NCI-H2171 treated with DMSO at 0.1 percent for 48 hours (cell line): ENCODE data around the gene SV2C.
"Not testable (repeated sequence)": the region's sequence is repeated elsewhere in the genome, so short reads cannot be mapped to it uniquely, and the experiment has no call there.

Experiments used
- DNase-seq: peaks from one replicate; lab custom pipeline; 2025; lab: John Stamatoyannopoulos, UW

Gene SV2C

GRCh38 chr5:76301932-76302331 is 218.7 kb downstream of the SV2C start:
- DNase-seq = not testable (repeated sequence)

DNA sequence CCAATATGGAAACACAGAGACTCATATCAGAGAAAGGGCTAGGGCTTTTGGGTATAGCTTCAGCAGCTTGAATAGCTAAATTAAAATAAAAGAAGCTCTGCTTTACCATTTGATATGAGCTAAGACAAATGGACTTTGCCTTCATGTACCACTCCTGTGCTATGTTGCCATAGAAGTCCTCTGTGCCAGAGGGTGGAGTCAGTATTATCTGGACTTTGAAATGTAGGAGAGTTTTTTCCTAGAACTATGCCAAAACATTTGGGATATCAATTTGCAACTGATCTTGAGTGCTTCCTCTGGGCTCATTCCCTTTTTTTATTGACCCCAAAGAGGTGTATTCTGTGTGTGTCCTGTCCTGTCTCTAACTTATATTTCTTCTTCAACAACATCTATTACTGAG is 219.5 kb downstream of the SV2C start:
- DNase-seq = not testable (repeated sequence)

DNA sequence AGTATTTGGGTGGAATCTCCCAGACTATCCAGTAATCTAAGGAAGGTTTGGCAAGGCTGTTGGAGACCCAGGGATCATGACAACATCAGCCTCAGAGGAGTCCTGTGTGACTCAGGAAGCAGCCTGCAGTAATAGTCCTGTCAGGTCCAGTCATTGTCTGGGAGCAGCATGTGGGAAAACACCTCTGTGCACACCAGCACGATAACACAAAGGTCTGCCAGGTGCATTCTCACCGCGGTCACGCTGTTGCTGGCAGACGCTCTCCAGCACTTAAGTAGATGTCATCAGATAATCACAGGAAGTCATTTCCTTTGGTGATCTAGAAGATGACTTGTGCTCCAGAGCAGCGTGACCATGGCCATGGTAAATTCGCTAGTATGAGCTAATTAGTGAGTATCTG is 220.7 kb downstream of the SV2C start:
- DNase-seq = no peak

DNA sequence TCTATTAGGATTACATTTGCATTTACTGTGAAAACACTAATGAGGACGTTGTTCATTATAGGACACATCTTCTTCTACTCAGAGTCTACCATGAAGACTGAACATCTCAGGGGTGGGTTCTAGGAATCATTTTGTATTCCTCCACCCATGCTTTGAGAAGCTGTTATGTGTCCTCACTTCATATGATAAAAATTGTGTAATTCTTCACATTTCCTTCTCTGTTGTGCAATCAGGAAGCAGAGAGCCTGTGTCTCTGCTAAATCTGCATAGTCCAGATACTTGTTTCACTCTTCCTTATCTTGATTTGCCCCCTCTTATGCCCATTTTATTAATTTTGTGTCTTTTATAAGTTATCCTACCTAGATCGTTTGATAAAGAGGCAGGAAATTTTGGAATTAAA is 222.1 kb downstream of the SV2C start:
- DNase-seq = no peak

GRCh38 chr5:76305775-76306174 is 222.6 kb downstream of the SV2C start:
- DNase-seq = no peak

DNA sequence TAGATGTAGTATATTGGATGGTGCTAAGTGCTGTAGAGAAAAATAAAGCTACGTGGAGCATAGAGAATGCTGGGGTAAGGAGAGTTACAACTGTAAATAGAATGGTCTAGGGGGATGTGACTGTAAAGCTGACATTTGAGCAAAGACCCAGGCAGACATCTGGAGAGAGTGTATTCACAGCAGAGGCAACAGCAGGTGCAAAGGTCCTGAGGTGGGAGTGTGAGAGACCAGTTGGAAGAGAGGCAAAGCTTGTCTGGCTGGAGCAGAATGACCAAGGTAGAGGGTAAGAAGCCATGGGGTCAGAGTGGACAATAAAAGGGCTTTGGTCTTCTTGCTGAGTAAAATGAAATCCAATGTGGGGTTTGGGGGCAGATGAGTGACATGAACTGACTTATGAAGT is 227.0 kb downstream of the SV2C start:
- DNase-seq = no peak

DNA sequence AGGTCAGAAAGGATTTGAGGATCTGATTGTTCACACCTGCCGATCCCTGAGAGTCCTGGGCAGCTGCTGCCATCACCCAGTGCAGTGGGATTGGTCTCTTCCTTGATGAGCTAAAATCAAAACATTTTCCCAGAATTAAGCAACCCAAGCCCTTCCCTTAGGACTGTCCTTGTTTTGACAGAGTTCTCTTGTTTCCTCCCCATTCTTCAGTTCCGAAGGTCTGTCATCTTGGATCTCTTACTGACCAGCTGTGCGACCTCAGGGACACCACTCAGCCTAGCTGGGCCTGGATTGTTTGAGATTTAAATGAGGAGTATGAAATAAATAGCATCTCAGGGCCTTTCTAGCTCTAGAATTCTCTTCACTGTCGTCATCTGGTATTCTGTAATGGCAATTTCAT is 229.6 kb downstream of the SV2C start:
- DNase-seq = no peak

DNA sequence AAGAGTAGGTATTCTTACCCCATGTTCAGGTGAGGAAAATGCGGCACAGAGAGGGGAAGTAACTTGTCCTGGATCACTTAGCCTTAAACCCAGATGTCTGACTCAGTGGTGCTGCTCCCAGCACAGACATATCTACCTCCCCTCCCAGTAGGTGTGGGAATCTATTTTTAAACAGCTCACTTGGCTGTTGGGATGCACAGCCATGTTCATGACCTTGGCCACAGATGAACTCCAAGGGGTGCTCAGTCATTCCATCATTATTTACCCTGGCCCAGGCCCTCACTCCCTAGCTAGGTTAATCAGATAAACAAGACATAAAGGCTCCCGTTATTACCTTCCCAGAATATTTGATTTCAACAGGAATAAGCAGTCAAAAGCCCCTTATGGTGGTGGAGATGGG is 231.5 kb downstream of the SV2C start:
- no peak for DNase-seq

- DNase-seq = no peak
Measured at GRCh38 chr5:76319673-76320072, 236.5 kb downstream of the SV2C start.

- not testable (repeated sequence) for DNase-seq
Measured at GRCh38 chr5:76323494-76323893, 240.3 kb downstream of the SV2C start.

GRCh38 chr5:76325326-76325725 is 242.1 kb downstream of the SV2C start:
- DNase-seq = no peak

DNA sequence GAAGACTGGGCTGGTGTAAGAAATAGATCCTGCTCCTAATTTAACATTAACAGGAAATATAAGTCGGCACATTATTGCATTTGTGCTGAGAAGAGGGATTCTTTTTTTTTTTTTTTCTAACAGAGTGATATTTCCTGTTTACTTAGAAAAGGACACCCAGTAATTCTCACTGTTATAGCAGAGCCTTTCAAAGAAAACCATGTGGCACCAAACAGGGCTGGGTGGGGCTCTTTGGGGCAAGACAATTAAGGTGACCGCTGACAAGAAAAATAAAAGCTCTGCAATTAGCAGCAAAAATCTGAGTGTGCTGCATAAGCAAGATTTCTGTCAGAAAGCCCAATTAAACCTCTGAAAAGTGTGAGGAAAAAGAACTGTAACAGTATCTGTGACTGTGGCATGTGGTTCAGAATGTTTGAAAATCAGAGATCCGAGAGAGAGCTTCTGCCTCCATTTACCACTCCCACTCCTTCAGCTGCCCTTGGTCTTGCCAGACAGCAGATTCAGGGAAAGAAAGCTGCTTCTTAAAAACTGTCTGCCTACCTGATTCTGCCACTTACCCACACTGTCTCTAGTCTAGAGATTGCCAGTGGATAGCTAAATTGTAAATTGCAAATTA is 242.8 kb downstream of the SV2C start:
- no peak for DNase-seq

GRCh38 chr5:76326577-76327302 is 243.6 kb downstream of the SV2C start:
- no peak for DNase-seq

- DNase-seq = no peak
Measured at GRCh38 chr5:76329346-76329745, 246.2 kb downstream of the SV2C start.

GRCh38 chr5:76331126-76331525 is 247.9 kb downstream of the SV2C start:
- no peak for DNase-seq

GRCh38 chr5:76332102-76332501 is 248.9 kb downstream of the SV2C start:
- DNase-seq = no peak

- no peak for DNase-seq
Measured at GRCh38 chr5:76332611-76333205, 249.5 kb downstream of the SV2C start.

- DNase-seq = no peak
Measured at GRCh38 chr5:76333571-76333970, 250.4 kb downstream of the SV2C start.

DNA sequence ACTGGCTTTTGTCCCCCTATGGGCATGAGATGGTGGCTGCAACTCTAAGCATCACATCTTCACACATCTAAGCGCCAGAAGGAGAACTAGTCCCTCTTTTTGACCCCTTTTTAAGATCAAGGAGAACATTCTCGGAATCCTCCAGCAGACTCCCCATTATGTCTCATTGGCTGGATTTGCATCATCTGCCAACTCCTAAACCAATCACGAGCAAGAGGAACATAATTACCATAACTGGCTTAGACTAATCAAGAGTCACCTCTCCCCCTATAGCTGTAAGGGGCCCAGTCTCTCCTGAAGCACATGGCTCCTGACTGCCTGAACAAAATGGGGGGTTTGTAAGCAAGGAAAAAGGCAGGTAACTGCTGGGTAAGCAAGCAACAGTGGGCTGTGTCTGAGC is 251.4 kb downstream of the SV2C start:
- no peak for DNase-seq

DNA sequence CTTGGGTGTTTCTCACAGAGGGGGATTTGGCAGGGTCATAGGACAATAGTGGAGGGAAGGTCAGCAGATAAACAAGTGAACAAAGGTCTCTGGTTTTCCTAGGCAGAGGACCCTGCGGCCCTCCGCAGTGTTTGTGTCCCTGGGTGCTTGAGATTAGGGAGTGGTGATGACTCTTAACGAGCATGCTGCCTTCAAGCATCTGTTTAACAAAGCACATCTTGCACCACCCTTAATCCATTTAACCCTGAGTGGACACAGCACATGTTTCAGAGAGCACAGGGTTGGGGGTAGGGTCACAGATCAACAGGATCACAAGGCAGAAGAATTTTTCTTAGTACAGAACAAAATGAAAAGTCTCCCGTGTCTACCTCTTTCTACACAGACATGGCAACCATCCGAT is 252.3 kb downstream of the SV2C start:
- not testable (repeated sequence) for DNase-seq

DNA sequence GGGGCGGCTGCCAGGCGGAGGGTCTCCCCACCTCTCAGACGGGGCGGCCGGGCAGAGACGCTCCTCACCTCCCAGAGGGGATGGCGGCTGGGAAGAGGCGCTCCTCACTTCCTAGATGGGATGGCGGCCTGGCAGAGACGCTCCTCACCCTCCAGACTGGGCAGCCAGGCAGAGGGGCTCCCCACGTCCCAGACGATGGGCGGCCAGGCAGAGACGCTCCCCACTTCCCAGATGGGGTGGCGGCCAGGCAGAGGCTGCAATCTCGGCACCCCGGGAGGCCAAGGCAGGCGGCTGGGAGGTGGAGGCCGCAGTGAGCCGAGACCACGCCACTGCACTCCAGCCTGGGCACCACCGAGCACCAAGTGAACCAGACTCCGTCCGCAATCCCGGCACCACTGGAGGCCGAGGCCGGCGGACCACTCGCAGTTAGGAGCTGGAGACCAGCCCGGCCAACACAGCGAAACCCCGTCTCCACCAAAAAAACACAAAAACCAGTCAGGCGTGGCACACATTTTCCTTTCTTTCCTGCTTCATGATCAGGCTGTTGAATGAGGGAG is 253.1 kb downstream of the SV2C start:
- not testable (repeated sequence) for DNase-seq

DNA sequence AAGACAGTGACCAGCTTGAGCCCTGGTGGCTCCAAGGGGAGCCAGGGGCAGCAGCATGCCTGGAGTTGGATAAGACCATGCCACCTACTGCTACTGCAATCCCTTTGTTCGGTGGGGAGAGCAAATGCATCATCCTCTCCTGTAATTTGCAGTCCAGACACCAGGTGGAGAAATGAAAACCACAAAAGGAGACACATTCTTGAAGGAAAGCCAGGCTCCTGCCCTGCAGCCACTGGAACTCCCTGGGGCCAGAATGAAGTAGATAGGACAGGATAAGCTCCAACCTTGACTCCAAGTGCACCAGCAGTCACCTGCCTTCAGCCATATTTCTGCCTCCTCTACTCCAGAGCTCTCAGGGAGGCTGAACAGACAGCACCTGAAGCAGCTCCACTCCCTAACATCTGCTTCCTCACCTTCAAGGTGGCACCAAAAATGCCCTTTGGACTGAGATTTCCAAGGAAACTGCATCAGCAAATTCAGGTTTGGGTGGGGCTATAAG is 254.8 kb downstream of the SV2C start:
- no peak for DNase-seq

DNA sequence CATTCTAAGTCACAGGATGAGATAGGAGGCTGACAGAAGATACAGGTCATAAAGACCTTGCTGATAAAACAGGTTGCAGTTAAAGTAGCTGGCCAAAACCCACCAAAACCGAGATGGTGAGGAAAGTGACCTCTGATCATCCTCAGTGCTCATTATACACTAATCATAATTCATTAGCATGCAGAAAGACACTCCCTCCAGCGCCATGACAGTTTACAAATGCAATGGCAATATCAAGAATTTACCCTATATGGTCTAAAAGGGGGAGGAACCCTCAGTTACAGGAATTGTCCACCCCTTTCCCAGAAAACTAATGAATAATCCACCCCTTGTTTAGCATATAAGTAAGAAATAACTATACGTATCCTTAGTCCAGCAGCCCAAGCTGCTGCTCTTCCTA is 256.7 kb downstream of the SV2C start:
- DNase-seq = no peak
